OCI-LY1 (cell line): ENCODE results near the gene UGT1A9.

Experiments
- EZH2 ChIP-seq: fragments of 200-600 bp; sonication (generic), shearing (Covaris generic); IDR thresholded peaks from 2 replicates; pipeline ENCODE4 v1.8.0; 2017; ENCODE audit warnings: borderline replicate concordance, mixed run types, mild to moderate bottlenecking, antibody characterized with exemption, low read length, moderate library complexity, mixed read lengths
- TF ChIP-seq, protein P1 (sequence below): fragments of 200-600 bp; sonication (generic), shearing (Covaris generic); IDR thresholded peaks from 2 replicates; pipeline ENCODE4 v1.5.1; 2017; ENCODE audit warnings: mild to moderate bottlenecking, antibody characterized with exemption, low read length, moderate library complexity, mixed read lengths

GRCh38 chr2:233690444-233690843 is 18.7 kb downstream of the UGT1A9 start:
- TF ChIP-seq, protein P1, sequence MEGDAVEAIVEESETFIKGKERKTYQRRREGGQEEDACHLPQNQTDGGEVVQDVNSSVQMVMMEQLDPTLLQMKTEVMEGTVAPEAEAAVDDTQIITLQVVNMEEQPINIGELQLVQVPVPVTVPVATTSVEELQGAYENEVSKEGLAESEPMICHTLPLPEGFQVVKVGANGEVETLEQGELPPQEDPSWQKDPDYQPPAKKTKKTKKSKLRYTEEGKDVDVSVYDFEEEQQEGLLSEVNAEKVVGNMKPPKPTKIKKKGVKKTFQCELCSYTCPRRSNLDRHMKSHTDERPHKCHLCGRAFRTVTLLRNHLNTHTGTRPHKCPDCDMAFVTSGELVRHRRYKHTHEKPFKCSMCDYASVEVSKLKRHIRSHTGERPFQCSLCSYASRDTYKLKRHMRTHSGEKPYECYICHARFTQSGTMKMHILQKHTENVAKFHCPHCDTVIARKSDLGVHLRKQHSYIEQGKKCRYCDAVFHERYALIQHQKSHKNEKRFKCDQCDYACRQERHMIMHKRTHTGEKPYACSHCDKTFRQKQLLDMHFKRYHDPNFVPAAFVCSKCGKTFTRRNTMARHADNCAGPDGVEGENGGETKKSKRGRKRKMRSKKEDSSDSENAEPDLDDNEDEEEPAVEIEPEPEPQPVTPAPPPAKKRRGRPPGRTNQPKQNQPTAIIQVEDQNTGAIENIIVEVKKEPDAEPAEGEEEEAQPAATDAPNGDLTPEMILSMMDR, result no peak
- TF ChIP-seq EZH2, result no peak
